Left ventricle myocardium inferior (tissue), 1 donor: Measurements from ENCODE around the gene POLN. TPM values are rescaled to one million over a fixed set of nuclear protein-coding genes. Genes with fewer than 3 reads are reported as not detected.

Experiments used
- DNase-seq: peaks from one replicate; pipeline ENCODE4 v3.0.0-alpha.2; 2020
- H3K27ac ChIP-seq: fragments of 200-600 bp; replicated peaks from 2 replicates; pipeline ENCODE4 v1.8.0; 2021
- H3K27me3 ChIP-seq: fragments of 200-600 bp; 2 replicates; pipeline ENCODE4 v1.8.0; 2021; ENCODE audit warnings: low read depth
- H3K36me3 ChIP-seq: fragments of 200-600 bp; 2 replicates; pipeline ENCODE4 v1.8.0; 2021
- H3K4me1 ChIP-seq: fragments of 200-600 bp; 2 replicates; pipeline ENCODE4 v1.8.0; 2021
- H3K4me3 ChIP-seq: fragments of 200-600 bp; 2 replicates; pipeline ENCODE4 v1.8.0; 2021; ENCODE audit warnings: mild to moderate bottlenecking, moderate library complexity
- H3K9me3 ChIP-seq: fragments of 200-600 bp; replicated peaks from 2 replicates; pipeline ENCODE4 v1.8.0; 2021
- CTCF ChIP-seq: fragments of 200-600 bp; IDR thresholded peaks from 2 replicates; pipeline ENCODE4 v1.8.0; 2021; ENCODE audit warnings: antibody characterized with exemption, mild to moderate bottlenecking, borderline replicate concordance
- intact Hi-C: fragments of 100-400 bp; cut with micrococcal nuclease; formaldehyde crosslinking; loops from one replicate; pipeline ENCODE4 v1.11.0; 2022
- total RNA-seq: library from RNA; stranded (reverse); fragmentation: NEBNext Ultra II Directional; extraction: Animal tissue kit (Norgen Biotek cat#: 25700); gene quantifications from one replicate; pipeline ENCODE4 v1.2.1, GENCODE V29; 2021
- donor health status: DM: no; HTN: yes; CAD: no; lungs with severe emphysema.

POLN gene
- total RNA-seq, 1 donor from 2014 or later = 2.2 TPM

GRCh38 chr4:2262944-2263250, 21.0 kb upstream of the POLN start:
- H3K9me3 ChIP-seq = no peaks in the 10 kb centered on the region
- H3K4me3 ChIP-seq = peak overlapping the region; percentile 79
- no peak for DNase-seq
- intact Hi-C loops = no loop called here
- H3K36me3 ChIP-seq = no peaks in the 10 kb centered on the region
- TF ChIP-seq CTCF = no peak
- H3K27me3 ChIP-seq = no peaks in the 10 kb centered on the region
- H3K27ac ChIP-seq = peak overlapping the region; percentile 100
- peaks cover 87% of the 10 kb centered on the region for H3K4me1 ChIP-seq

- DNase-seq = peak; percentile 100
- intact Hi-C loops = no loop called here
- Histone ChIP-seq H3K4me3 (peak overlapping the region; percentile 79), H3K4me1 (peaks cover 91% of the 10 kb centered on the region), H3K9me3 (no peaks in the 10 kb centered on the region), H3K36me3 (no peaks in the 10 kb centered on the region), H3K27ac (peak overlapping the region; percentile 100), H3K27me3 (no peaks in the 10 kb centered on the region)
- TF ChIP-seq CTCF = no peak
Measured at GRCh38 chr4:2262145-2262943, 20.4 kb upstream of the POLN start.

GRCh38 chr4:2261853-2262144, 19.9 kb upstream of the POLN start, which contains the start of gene MXD4:
TSS of gene MXD4 (minus strand) at chr4:2262109. CDS start at chr4:2261980, 129 bp downstream.
- H3K4me1 ChIP-seq = peaks cover 91% of the 10 kb centered on the region
- peak within 1 kb of the TSS; percentile 79 for H3K4me3 ChIP-seq
- H3K36me3 ChIP-seq = no peaks in the 10 kb centered on the region
- H3K27me3 ChIP-seq = no peaks in the 10 kb centered on the region
- no peaks in the 10 kb centered on the region for H3K9me3 ChIP-seq
- peak within 1 kb of the TSS; percentile 100 for H3K27ac ChIP-seq
- no peak for DNase-seq
- intact Hi-C loops = no loop called here
- TF ChIP-seq CTCF = no peak

- peak overlapping the region; percentile 79 for H3K4me3 ChIP-seq
- no peaks in the 10 kb centered on the region for H3K9me3 ChIP-seq
- no peaks in the 10 kb centered on the region for H3K36me3 ChIP-seq
- no peaks in the 10 kb centered on the region for H3K27me3 ChIP-seq
- peak overlapping the region; percentile 100 for H3K27ac ChIP-seq
- intact Hi-C loops = no loop called here
- H3K4me1 ChIP-seq = peaks cover 91% of the 10 kb centered on the region
- peak; percentile 67 for DNase-seq
- TF ChIP-seq CTCF = no peak
Measured at GRCh38 chr4:2261110-2261852, 19.4 kb upstream of the POLN start.

- H3K36me3 ChIP-seq = no peaks in the 10 kb centered on the region
- DNase-seq = peak; percentile 22
- H3K27me3 ChIP-seq = no peaks in the 10 kb centered on the region
- H3K9me3 ChIP-seq = no peaks in the 10 kb centered on the region
- intact Hi-C loops = no loop called here
- peak overlapping the region; percentile 100 for H3K27ac ChIP-seq
- H3K4me1 ChIP-seq = peaks cover 91% of the 10 kb centered on the region
- H3K4me3 ChIP-seq = peak overlapping the region; percentile 79
- TF ChIP-seq CTCF = no peak
Measured at GRCh38 chr4:2260344-2261109, 18.6 kb upstream of the POLN start.
